GM18907 (cell line): ENCODE data around the gene ARHGAP26.

ENCODE experiments used
- ATAC-seq: cut with Tn5 transposase; IDR thresholded peaks from one replicate; pipeline ENCODE4 v1.9.1; 2021; ENCODE audit warnings: mild to moderate bottlenecking, moderate library complexity; ENCODE audit not compliant: unreplicated experiment

ARHGAP26 gene

GRCh38 chr5:143008032-143008431, 237.9 kb downstream of the ARHGAP26 start:
- ATAC-seq, result no peak

- ATAC-seq, result peak; percentile 86
Measured at GRCh38 chr5:143008809-143009521, 238.8 kb downstream of the ARHGAP26 start.

- no peak for ATAC-seq
Measured at GRCh38 chr5:143010351-143010750, 240.2 kb downstream of the ARHGAP26 start.

- no peak for ATAC-seq
Measured at GRCh38 chr5:143011585-143011984, 241.4 kb downstream of the ARHGAP26 start.

- no peak for ATAC-seq
Measured at GRCh38 chr5:143013176-143013891, 243.2 kb downstream of the ARHGAP26 start.

- ATAC-seq, result no peak
Measured at GRCh38 chr5:143014017-143014651, 244.0 kb downstream of the ARHGAP26 start.

GRCh38 chr5:143016777-143017516, 246.8 kb downstream of the ARHGAP26 start:
- no peak for ATAC-seq

GRCh38 chr5:143017541-143017940, 247.4 kb downstream of the ARHGAP26 start:
- ATAC-seq, result no peak

GRCh38 chr5:143017992-143018391, 247.8 kb downstream of the ARHGAP26 start:
- no peak for ATAC-seq

GRCh38 chr5:143019157-143019556, 249.0 kb downstream of the ARHGAP26 start:
- no peak for ATAC-seq

GRCh38 chr5:143019614-143020515, 249.7 kb downstream of the ARHGAP26 start:
- peak; percentile 87 for ATAC-seq

GRCh38 chr5:143021595-143021994, 251.4 kb downstream of the ARHGAP26 start:
- no peak for ATAC-seq

GRCh38 chr5:143023411-143024096, 253.4 kb downstream of the ARHGAP26 start:
- peak; percentile 57 for ATAC-seq

- no peak for ATAC-seq
Measured at GRCh38 chr5:143024228-143024920, 254.2 kb downstream of the ARHGAP26 start.

GRCh38 chr5:143025376-143025775, 255.2 kb downstream of the ARHGAP26 start:
- ATAC-seq, result no peak

- no peak for ATAC-seq
Measured at GRCh38 chr5:143025971-143026370, 255.8 kb downstream of the ARHGAP26 start.

- no peak for ATAC-seq
Measured at GRCh38 chr5:143026380-143026779, 256.2 kb downstream of the ARHGAP26 start.

GRCh38 chr5:143029293-143029692, 259.1 kb downstream of the ARHGAP26 start:
- no peak for ATAC-seq

GRCh38 chr5:143030349-143030748, 260.2 kb downstream of the ARHGAP26 start:
- no peak for ATAC-seq
